HG03432 (cell line): ENCODE measurements around the gene CHODL.

Experiments used
- ATAC-seq: cut with Tn5 transposase; IDR thresholded peaks from one replicate; pipeline ENCODE4 v1.9.1; 2021; ENCODE audit warnings: mild to moderate bottlenecking, moderate library complexity; ENCODE audit not compliant: unreplicated experiment

CHODL gene, protein sequence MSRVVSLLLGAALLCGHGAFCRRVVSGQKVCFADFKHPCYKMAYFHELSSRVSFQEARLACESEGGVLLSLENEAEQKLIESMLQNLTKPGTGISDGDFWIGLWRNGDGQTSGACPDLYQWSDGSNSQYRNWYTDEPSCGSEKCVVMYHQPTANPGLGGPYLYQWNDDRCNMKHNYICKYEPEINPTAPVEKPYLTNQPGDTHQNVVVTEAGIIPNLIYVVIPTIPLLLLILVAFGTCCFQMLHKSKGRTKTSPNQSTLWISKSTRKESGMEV

DNA sequence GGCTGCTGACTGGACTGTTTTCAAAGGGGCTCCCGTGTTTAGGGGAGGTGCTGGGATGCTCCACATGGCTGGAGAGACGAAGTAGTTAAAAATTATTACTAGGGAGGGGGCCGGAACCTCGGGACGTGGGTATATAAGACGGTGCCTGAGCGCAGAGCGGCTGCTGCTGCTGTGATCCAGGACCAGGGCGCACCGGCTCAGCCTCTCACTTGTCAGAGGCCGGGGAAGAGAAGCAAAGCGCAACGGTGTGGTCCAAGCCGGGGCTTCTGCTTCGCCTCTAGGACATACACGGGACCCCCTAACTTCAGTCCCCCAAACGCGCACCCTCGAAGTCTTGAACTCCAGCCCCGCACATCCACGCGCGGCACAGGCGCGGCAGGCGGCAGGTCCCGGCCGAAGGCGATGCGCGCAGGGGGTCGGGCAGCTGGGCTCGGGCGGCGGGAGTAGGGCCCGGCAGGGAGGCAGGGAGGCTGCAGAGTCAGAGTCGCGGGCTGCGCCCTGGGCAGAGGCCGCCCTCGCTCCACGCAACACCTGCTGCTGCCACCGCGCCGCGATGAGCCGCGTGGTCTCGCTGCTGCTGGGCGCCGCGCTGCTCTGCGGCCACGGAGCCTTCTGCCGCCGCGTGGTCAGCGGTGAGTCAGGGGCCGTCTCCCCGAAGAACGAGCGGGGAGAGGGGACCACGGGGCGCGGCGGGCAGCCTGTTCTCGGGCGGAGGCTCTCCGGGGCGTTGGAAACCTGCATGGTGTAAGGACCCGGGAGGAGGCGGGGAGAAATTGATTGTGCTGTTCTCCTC lies at the start of gene CHODL:
Gene CHODL, plus strand, starts transcription at position 163 of the 793 bp plus-strand sequence. Its CDS starts 391 bp downstream, at position 554.
- ATAC-seq, result no peak

DNA sequence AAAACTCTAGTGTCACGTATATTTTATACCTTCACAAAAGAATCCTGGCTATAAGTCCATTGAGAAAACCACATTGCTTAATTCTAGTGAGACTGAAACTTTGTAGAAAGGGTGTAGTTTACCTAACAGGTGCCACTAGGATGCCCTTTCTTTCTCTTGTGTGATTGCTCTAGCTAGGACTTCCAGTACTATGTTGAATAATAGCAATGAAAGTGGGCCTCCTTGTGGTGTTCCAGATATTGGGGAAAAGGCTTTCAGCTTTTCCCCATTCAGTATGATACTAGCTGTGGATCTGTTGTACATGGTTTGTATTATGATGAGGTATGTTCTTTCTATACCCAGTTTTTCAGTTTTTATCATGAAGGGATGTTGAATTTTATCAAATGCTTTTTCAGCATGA lies 39.7 kb upstream of the CHODL start:
- no peak for ATAC-seq

DNA sequence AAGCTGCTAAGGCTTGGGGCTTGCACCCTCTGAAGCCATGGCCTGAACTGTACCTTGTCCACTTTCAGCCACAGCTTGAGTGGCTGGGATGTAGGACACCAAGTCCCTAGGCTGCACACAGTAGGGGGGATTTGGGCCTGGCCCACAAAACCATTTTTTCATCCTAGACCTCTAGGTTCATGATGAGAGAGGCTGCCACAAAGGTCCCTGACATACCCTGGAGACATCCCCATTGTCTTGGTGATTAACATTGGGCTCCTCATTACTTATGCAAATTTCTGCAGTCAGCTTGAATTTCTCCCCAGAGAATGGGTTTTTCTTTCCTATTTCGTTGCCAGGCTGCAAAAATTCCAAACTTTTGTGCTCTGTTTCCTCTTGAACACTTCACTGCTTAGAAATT lies 26.3 kb upstream of the CHODL start:
- ATAC-seq, result no peak

DNA sequence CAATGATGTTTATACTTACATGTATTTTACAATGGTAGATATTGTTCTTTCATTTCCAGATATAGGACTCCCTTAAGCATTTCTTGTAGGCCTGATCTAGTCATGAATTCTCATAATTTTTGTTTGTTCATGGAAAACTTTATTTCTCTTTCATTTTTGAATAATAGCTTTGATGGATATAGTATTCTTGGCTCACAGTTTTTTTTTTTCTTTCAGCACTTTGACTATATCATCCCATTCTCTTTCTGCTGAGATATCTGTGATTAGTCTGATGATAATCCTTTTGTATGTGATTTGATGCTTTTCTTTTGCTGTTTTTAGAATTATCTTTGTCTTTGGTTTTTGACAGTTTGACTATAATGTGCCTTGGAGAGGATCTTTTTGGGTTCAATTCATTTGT lies 24.1 kb upstream of the CHODL start:
- ATAC-seq, result no peak

DNA sequence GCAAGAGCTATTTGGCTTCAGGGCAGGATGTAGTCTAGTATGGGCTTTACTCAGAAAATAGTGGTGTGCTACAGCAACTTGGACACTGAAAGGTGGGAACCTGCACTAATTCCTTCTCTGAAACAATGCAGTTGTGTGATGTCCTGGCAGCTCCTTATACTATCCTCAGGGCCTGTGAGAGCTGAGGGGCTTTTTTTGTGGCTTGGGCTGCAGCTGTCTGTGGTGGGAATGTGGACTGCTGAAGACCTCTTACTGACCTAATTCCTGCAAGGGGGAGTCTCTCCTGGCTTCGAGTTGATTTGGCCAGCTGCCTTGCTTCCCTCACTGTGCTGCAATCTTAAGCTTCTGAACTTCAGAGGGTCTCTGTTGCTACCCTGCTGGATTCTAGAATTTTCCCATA lies 22.3 kb upstream of the CHODL start:
- ATAC-seq, result no peak

DNA sequence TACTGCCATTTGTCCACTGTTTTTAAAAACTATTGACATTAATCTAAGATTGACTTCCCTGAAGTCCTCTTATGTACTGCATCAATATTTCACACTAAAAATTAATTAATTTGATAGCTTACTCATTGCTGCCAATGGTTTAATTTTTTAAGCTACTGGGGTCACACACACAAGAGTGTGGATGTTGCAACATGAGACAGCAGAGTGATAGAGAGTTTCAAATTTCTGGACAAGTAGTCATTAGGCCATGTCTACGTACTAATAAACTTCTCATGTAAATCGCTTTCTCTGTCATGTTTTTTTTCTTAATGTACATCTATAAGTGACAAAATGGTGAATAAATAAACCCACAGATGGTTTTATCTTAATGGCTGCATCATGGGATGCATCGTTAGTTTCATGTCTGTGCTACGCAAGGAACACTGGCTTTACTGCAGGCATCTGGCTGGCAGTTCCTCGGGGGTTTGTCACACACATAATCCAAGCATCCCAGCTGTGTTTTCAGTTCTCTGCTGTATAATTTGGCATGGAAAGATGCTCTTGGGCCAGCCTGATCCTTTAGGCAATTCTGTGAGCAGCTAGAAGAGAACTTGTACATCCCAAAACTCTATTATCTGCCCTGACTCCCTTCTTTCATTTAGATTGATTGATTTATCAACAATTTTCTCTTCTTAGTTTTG lies 16.4 kb upstream of the CHODL start:
- no peak for ATAC-seq

DNA sequence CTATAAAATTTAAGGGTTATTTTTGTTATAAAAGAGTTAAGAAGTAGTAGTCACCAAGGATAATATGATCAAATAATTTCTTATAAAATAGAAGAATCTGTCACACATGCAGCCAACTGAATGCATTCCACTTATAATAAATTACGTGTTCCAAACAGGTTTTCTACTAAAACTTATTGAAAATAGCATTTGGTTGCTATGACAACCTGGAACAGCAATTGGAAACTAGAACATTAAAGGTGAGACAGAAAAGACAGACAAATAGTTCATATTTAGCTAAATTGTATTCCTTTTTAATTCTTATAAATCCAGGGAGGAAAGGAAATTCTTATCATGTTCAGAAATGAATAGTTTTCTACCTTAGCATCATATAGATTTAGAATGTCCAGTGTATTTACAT lies 9.1 kb upstream of the CHODL start:
- no peak for ATAC-seq

DNA sequence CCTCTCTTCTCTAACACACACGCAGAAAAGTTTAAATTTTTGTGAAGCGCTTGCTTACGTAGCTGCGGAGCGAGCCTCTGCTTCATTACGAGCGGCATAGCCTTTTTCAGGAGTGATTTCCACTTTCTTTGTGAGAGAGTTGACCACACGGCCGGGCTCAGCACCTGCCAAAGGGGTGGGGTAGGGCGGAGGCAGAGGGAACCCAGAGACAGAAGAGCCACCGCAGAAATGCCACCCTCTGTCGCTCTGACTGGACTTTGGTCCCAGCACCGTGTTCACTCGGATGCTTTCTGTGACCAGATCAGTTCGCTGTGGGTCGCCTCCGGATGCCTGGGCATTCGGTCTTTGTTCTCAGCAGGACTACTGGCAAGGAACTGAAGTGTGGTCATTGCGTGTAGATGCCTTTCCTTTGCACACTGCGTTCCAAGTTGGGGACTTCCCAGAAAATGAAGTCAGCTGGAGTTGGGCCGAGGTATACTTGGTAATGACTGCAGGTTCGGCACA lies 883 bp downstream of the CHODL start:
- no peak for ATAC-seq

DNA sequence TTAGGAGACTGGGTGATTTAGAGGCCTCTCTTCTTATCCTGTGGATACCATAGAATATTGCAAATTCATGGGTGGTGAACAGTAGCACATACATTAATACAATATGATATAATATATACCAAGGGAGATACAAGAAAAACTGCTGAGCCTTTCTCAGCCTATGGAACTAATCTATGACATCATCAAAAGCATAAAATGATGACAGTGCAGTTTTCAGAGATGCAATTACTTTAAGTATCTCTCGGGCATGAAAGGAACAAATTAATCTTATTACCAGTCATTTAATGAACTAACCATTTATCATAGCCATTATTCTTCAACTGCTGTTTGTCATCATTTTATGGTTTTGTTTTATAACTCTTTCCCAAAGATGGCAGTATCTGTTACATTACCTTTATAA lies 3.5 kb downstream of the CHODL start:
- no peak for ATAC-seq

DNA sequence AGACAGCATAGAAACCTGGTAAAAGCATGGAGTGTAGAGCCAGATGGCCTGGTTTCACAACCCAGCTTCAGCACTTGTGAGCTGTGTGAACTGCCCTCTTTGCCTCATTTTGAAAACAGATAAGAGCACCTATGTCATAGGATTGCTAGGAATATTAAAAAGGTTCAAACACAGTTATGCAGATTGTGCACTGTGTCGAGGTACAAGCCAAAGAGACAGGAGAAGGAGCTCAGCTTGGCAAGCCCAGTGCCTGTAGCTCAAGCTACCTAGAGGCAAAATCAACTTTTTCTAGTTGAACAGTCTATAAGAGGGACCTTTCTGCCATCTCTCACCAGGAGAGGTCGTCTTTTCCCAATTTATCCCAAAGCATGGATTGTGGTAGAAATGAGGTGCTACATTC lies 5.0 kb downstream of the CHODL start:
- ATAC-seq, result no peak

DNA sequence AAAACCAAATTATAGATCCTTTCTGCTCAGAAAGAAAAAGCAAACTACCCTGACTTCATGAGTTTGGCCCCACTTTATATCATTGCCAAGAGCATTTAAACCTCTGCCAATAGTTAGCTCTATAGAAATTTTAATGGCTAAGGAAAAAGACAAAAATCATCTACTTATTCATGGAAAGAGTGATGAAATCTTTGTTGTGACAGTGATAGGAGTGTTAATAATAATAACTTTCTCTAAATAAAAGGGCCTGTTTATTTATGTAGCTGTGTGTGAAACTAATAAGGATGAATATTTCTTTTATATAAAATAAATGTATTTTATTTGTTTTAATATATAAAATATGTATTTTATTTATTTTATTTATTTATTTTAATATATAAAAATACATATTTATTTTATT lies 6.4 kb downstream of the CHODL start:
- no peak for ATAC-seq

DNA sequence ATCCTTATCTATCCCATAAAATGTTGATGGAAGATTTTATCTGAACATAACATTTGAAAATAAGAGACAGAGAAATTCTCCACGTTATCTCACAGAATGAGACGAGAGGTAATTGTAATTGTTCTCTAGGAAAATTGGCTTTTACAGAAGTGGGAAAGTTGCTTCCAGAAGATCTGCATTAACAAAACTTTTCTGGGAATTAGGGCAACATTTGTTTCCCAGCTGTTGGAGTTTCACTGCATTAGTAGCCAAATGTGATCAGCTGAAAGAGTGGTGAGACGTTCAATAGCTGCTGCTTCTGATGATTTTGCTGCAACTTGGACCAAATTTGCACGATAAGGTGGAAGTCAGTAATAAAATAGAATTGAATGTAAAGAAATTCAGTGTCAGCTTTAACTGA lies 7.6 kb downstream of the CHODL start:
- no peak for ATAC-seq

DNA sequence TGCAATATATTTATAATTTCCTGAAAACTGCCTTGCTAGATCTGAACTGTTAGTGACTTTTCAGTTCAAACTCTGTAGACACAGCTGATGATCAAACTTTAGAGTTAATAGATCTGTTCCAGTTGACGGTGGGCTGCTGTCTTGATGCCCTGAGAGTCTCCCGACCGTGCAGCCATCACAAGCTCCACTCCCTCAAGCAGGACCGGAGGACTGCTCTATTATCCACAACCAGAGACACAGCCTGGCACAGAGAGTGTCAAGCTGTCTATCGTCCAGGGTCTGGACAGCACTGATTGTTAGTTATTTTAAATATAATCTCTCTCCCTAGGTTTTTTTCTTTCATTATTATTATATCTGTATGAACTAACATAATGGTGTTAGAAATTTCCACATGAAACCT lies 8.0 kb downstream of the CHODL start:
- ATAC-seq, result no peak

DNA sequence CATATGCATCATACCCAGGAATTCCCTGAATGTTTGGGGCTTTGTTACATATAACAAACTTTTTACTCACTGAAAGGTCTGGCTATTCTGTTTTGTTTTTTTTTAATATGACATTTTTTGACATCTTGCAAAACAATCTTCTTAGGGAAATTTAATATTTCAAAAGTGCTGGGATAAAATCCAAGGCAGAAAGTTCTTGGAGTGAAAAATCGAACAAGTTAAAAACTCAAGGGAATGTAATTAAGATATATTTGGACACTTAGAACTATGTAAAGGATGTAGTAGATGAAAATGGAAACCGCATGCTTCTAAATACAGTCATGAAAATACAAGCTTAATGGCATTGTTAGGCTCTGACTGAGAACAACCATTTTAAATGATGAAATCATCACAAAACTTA lies 8.6 kb downstream of the CHODL start:
- ATAC-seq, result no peak

DNA sequence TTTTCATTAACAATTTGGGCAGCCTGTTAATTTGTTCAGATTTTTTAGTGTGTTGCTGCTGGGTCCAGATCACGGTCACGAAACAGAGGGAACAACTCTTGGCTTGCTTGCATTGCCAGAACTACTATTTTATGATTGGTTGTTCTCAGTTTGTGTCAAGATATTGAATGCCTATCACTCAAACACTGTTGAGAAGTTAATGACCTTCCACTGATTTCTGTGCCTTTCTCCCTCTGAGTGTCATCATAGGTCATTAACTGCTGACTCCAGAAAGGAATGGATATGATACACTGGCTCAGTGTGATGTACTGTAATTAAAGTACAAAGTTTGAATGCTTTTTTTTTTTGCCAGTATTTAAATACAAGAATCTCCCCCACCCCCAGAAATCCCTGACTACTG lies 9.2 kb downstream of the CHODL start:
- no peak for ATAC-seq

DNA sequence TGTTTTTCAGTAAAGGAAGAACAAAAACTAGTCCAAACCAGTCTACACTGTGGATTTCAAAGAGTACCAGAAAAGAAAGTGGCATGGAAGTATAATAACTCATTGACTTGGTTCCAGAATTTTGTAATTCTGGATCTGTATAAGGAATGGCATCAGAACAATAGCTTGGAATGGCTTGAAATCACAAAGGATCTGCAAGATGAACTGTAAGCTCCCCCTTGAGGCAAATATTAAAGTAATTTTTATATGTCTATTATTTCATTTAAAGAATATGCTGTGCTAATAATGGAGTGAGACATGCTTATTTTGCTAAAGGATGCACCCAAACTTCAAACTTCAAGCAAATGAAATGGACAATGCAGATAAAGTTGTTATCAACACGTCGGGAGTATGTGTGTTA lies 21.3 kb downstream of the CHODL start:
- ATAC-seq, result no peak

DNA sequence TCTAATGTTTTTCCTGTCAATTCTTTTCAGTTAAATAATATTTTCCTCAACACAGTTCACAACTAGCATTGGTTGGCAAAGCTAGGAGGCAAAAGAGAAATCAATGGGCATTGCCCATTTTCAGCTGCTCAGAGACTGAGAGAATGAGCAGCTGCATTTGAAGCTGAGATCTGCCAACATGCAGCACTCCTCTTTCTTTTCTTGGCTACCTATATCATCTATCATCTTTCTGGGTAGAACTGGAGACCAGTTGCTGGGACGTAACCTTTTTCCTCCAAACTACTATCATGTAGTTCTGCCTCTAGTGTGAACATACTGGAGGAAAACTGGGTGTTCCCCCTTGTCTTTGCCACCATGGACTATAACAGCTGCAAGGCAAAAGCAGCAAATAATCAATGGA lies 22.9 kb downstream of the CHODL start:
- no peak for ATAC-seq

DNA sequence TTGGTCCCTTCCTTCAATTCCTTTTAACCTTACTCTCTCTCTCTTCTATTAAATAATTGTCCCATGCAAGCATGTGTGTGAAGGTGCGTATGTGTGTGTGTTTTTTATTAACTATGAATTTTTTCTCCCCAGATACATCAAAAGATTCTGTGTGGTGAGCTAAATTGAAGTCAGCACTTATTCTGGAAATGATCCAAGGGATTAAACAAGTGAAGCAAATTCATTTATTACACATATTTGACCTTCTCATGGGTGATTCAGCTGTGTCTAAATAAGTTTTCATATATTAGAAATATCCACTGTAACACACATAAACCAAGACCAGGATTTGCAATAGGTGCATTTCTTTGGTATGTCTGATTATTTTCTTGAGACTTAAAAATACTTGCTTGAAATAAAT lies 24.3 kb downstream of the CHODL start:
- ATAC-seq, result no peak

DNA sequence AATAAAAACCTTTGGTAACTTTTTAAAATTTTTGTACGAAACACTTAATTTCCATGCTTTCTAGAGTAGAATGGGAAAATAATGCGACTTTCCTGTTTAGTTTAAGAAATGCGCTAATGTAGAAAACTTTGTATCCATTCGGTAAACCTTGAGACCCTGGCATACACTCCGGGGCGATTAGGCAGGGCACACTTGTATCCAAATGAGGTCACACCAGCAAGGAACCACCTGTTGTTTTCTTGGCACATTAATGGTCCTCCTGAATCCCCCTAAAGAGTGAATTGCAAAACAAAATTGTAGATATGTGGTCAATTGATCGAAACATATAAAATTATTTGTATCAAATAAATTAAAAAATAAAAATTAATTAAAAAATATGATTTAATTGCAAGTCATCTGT lies 25.2 kb downstream of the CHODL start:
- ATAC-seq, result no peak

DNA sequence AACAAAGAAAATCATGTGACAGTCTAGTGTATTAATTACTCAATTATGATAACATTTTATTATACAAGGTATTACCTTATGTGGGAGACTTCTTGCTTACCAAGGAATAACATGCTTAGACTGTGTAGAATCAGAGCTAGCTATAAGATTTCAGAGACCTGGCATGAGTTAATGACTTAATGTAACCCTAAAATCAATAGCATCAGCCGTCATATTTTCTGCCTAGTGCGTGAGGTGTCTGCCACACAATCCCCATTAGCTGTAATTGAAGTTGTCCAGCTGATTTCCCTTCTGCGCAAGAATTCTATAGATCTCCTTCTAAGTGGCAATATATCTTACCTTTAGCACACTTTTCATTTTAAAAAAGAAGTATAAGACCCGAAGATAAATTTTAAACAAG lies 28.8 kb downstream of the CHODL start:
- ATAC-seq, result no peak

DNA sequence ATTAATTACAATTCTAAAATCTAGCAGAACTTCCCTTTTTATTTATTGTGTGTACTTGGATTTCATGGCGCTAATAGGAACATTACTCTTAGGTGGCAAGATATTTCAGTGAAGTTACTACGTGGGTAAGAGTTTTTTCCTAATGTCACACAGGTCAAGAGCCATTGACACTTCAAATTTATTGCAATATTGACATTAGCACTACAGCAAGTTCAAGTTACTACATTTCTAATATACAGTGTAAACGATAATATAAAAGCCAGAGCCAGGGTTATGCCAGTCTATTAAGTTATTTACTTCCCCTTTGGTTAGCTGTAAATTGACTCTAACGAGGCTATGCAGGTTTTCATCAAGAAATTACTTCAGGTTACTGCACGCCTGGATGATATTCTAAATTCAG lies 29.7 kb downstream of the CHODL start:
- ATAC-seq, result no peak

DNA sequence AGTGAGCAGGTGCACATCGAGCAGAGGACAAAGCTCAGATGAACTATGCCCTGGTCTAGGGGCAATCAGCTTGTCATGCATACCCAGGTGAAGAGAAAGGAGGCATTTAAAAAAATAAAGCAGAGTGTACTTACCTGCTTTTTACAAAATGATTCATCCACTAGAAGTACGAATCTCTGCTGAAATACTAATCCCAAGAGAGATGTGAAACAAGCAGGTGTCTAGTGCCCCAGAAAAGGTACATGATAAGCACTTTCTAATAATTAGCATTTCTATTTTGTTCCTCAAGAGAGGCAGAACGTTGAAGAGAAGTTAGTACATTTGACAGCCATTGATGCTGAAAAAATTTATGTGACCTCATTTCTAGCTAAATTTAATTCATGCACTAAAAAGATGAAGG lies 31.1 kb downstream of the CHODL start:
- no peak for ATAC-seq
